ENCODE measurements around the gene SNRNP27. TPM values are rescaled to one million over a fixed set of nuclear protein-coding genes. Genes with fewer than 3 reads are reported as not detected.

Gene SNRNP27
- total RNA-seq, 1 donor from 2014 or later, result 48.4 TPM

Small RNA genes within 50 kb of the gene (small RNA-seq; reads per million reads assigned to genes)
- gene RPL23AP92 (ENCODE audit: low replicate concordance), result not detected

Other genes with a start within 250 kb of the SNRNP27 start
- gene ANXA4, start 151.8 kb upstream of the SNRNP27 start, total RNA-seq, result 4.4 TPM
- 15.0 TPM for gene GMCL1, start 64.3 kb upstream of the SNRNP27 start, total RNA-seq
- 10.6 TPM for gene MXD1, start 21.2 kb downstream of the SNRNP27 start, total RNA-seq
- 1.7 TPM for gene ASPRV1, start 67.7 kb downstream of the SNRNP27 start, total RNA-seq
- gene PCBP1, start 193.5 kb downstream of the SNRNP27 start, total RNA-seq, result 36.6 TPM

Measured in temporal lobe (tissue), 2 donors.